SK-N-SH (cell line): ENCODE results near the gene SH3BP1. TPM values are rescaled to one million over a fixed set of nuclear protein-coding genes. Genes with fewer than 3 reads are reported as not detected.

Source experiments
- CTCF ChIA-PET: fragments of 300-600, 350-600 bp; formaldehyde crosslinking; extraction: SDS; loops from one replicate; lab custom pipeline; 2021; lab: Yijun Ruan, JAX
- POLR2A ChIA-PET: fragments of 350-600 bp; sonication (Branson Sonifier 250); formaldehyde crosslinking; extraction: SDS; loops from one replicate; lab custom pipeline; 2020; ENCODE audit warnings: antibody characterized with exemption, inconsistent platforms; lab: Yijun Ruan, JAX
- DNase-seq: peaks from one replicate; pipeline ENCODE4 v3.0.0; 2012
- H2AFZ ChIP-seq: fragments of 200-600 bp; sonication (generic); 2 replicates; pipeline ENCODE4 v1.8.1; 2016; ENCODE audit warnings: antibody characterized with exemption, mild to moderate bottlenecking, low read depth
- H3F3A ChIP-seq: fragments of 200-600 bp; sonication (generic); replicated peaks from 2 replicates; pipeline ENCODE3; 2016; ENCODE audit warnings: antibody characterized with exemption, mild to moderate bottlenecking; ENCODE audit not compliant: insufficient read depth
- H3K27ac ChIP-seq, 2 experiments: fragments of 200-500 bp in 1 of 2; fragments of 200-600 bp in 1 of 2; sonication (Bioruptor generic) in 1 of 2; sonication (generic), shearing (Covaris generic) in 1 of 2; 2 replicates each; pipeline versions ENCODE4 v1.5.1 to v1.6.1; 2014 to 2016; ENCODE audit warnings: low read depth in 2 of 2, inconsistent platforms in 1 of 2, low read length in 1 of 2, mild to moderate bottlenecking in 1 of 2, mixed read lengths in 1 of 2
- H3K27me3 ChIP-seq: fragments of 200-600 bp; sonication (generic), shearing (Covaris generic); 2 replicates; pipeline ENCODE4 v1.6.1; 2016; ENCODE audit warnings: mixed run types; ENCODE audit not compliant: insufficient read depth
- H3K36me3 ChIP-seq, 2 experiments: fragments of 200-500 bp in 1 of 2; fragments of 200-600 bp in 1 of 2; sonication (Bioruptor generic) in 1 of 2; sonication (generic) in 1 of 2; replicated peaks in 1 of 2; 2 replicates each; pipeline versions ENCODE3 to v1.5.1; 2014 to 2016; ENCODE audit warnings: low read length in 1 of 2, mild to moderate bottlenecking in 1 of 2; ENCODE audit not compliant: insufficient read depth in 2 of 2, control insufficient read depth in 1 of 2
- H3K4me1 ChIP-seq, 2 experiments: fragments of 200-500 bp in 1 of 2; fragments of 200-600 bp in 1 of 2; sonication (Bioruptor generic) in 1 of 2; sonication (generic), shearing (Covaris generic) in 1 of 2; 2 replicates each; pipeline versions ENCODE4 v1.5.1 to v1.6.1; 2014 to 2016; ENCODE audit warnings: low read depth in 1 of 2, low read length in 1 of 2, mixed run types in 1 of 2; ENCODE audit not compliant: insufficient read depth in 2 of 2, control insufficient read depth in 1 of 2
- H3K4me2 ChIP-seq: fragments of 200-600 bp; sonication (generic), shearing (Covaris generic); 2 replicates; pipeline ENCODE4 v1.6.1; 2017; ENCODE audit warnings: mixed run types
- H3K4me3 ChIP-seq, 2 experiments: fragments of 200-500 bp in 1 of 2; fragments of 200-600 bp in 1 of 2; sonication (Bioruptor generic) in 1 of 2; sonication (generic), shearing (Covaris generic) in 1 of 2; 2 replicates each; pipeline versions ENCODE4 v1.5.1 to v1.8.1; 2014 to 2016; ENCODE audit warnings: low read depth in 2 of 2, inconsistent platforms in 1 of 2, low read length in 1 of 2, mild to moderate bottlenecking in 1 of 2, mixed read lengths in 1 of 2, moderate library complexity in 1 of 2
- H3K79me2 ChIP-seq: fragments of 200-600 bp; sonication (generic); 2 replicates; pipeline ENCODE4 v1.8.1; 2017; ENCODE audit warnings: mild to moderate bottlenecking; ENCODE audit not compliant: insufficient read depth
- H3K9ac ChIP-seq: fragments of 200-600 bp; sonication (generic); 2 replicates; pipeline ENCODE4 v1.6.1; 2017; ENCODE audit warnings: mixed run types
- H3K9me2 ChIP-seq: fragments of 200-600 bp; sonication (generic); 2 replicates; pipeline ENCODE4 v1.6.1; 2017; ENCODE audit warnings: mixed run types
- H3K9me3 ChIP-seq: fragments of 200-600 bp; sonication (generic); 2 replicates; pipeline ENCODE4 v1.6.1; 2017; ENCODE audit warnings: mixed run types, mild to moderate bottlenecking, moderate library complexity
- H4K20me1 ChIP-seq: fragments of 200-600 bp; sonication (generic); 2 replicates; pipeline ENCODE4 v1.6.1; 2017; ENCODE audit warnings: mild to moderate bottlenecking, mixed run types; ENCODE audit not compliant: insufficient read depth
- CHD2 ChIP-seq: fragments of 150-350 bp; IDR thresholded peaks from 2 replicates; pipeline ENCODE4 v1.6.1; 2018; ENCODE audit warnings: low read length; ENCODE audit not compliant: partially characterized antibody
- FOXM1 ChIP-seq: IDR thresholded peaks from 2 replicates; pipeline ENCODE4 v1.4.0; 2012; ENCODE audit warnings: low read depth, mild to moderate bottlenecking
- JUND ChIP-seq: IDR thresholded peaks from 2 replicates; pipeline ENCODE4 v1.4.0; 2012
- NFIC ChIP-seq: IDR thresholded peaks from 2 replicates; pipeline ENCODE4 v1.4.0; 2012; ENCODE audit warnings: borderline replicate concordance
- NRF1 ChIP-seq: IDR thresholded peaks from 2 replicates; pipeline ENCODE4 v1.6.1; 2012; ENCODE audit warnings: low read depth, mild to moderate bottlenecking, low read length
- PBX3 ChIP-seq: IDR thresholded peaks from 2 replicates; pipeline ENCODE4; 2012
- REST ChIP-seq: IDR thresholded peaks from 2 replicates; pipeline ENCODE4 v1.6.1; 2012; ENCODE audit warnings: mild to moderate bottlenecking, low read depth, low read length, moderate library complexity
- RXRA ChIP-seq: IDR thresholded peaks from 2 replicates; pipeline ENCODE4 v1.4.0; 2012; ENCODE audit warnings: low read depth, mild to moderate bottlenecking, borderline replicate concordance
- SIN3A ChIP-seq: IDR thresholded peaks from 2 replicates; pipeline ENCODE4 v1.6.1; 2012; ENCODE audit warnings: low read depth, mild to moderate bottlenecking, low read length, moderate library complexity, borderline replicate concordance
- TAF1 ChIP-seq: IDR thresholded peaks from 2 replicates; pipeline ENCODE4 v1.6.1; 2012; ENCODE audit warnings: low read depth, mild to moderate bottlenecking, low read length, moderate library complexity, borderline replicate concordance
- TEAD4 ChIP-seq: IDR thresholded peaks from 2 replicates; pipeline ENCODE4 v1.4.0; 2012; ENCODE audit warnings: mild to moderate bottlenecking, borderline replicate concordance; ENCODE audit not compliant: insufficient read depth
- USF1 ChIP-seq: IDR thresholded peaks from 2 replicates; pipeline ENCODE4 v1.4.0; 2012; ENCODE audit warnings: low read depth, borderline replicate concordance
- USF2 ChIP-seq: fragments of 150-350 bp; IDR thresholded peaks from 2 replicates; pipeline ENCODE4 v1.6.1; 2017; ENCODE audit warnings: antibody characterized with exemption, low read length, low read depth, borderline replicate concordance
- ZBTB33 ChIP-seq: IDR thresholded peaks from 2 replicates; pipeline ENCODE4 v1.4.0; 2012; ENCODE audit warnings: low read depth, borderline replicate concordance
- WGBS: methylation state at CpG from one replicate; pipeline ENCODE4 v1.1.6; 2017; ENCODE audit warnings: low lambda C conversion rate; 5-methylcytosine and 5-hydroxymethylcytosine counted together
- polyA plus RNA-seq, 3 experiments: library from polyadenylated mRNA; depleted of rRNA; stranded (reverse); fragments of >200 nt; gene quantifications; 2 replicates each; pipeline ENCODE4 v1.2.3, GENCODE V29; 2012

SH3BP1 gene
- polyA plus RNA-seq, 1 of the 3 experiments (the other 2 are of a cell fraction), result 8.9 TPM

GRCh38 chr22:37664249-37665101 lies 25.0 kb downstream of the SH3BP1 start:
- Histone ChIP-seq H3K27me3 (no peaks in the 10 kb centered on the region), H3K4me2 (no peak overlapping the region), H3K27ac (no peak overlapping the region), H3K4me3 (no peak overlapping the region), H3K9me3 (no peaks in the 10 kb centered on the region), H2AFZ (no peak overlapping the region), H3K9ac (no peak overlapping the region), H3K9me2 (no peaks in the 10 kb centered on the region), H3K79me2 (peaks cover 81% of the 10 kb centered on the region), H3F3A (peaks cover 10% of the 10 kb centered on the region), H3K36me3 (peaks cover 0 to 2% of the 10 kb centered on the region in 2 experiments), H4K20me1 (peaks cover 20% of the 10 kb centered on the region; the same call in 1 of the 2 replicates), H3K4me1 (peaks cover 15 to 26% of the 10 kb centered on the region in 2 experiments; a peak in 3 of 4 replicates)
- ChIA-PET POLR2A (interaction anchor here (0.6 to 1.1 kb wide), 2 partner anchors 10 to 54 kb away, joined by 3 read pairs; no protein-coding TSS in a partner anchor), CTCF (interaction anchor here (8.7 to 44.3 kb wide), 2 partner anchors 18 to 31 kb away, joined by 123 to 898 read pairs; partner anchors contain the start of genes NOL12 and SH3BP1)
- WGBS, result 87% methylated on average over 16 of the region's 16 CpGs
- DNase-seq, result no peak
- TF ChIP-seq CHD2 (no peak), TAF1 (no peak), ZBTB33 (no peak), FOXM1 (no peak), NRF1 (no peak), REST (no peak), TEAD4 (no peak), USF2 (no peak), RXRA (no peak), JUND (no peak), USF1 (no peak), PBX3 (no peak), NFIC (no peak), SIN3A (no peak)
